GM21390 (cell line): ENCODE results near the gene CUEDC1.
"Not testable (repeated sequence)": the region's sequence is repeated elsewhere in the genome, so short reads cannot be mapped to it uniquely, and the experiment has no call there.

Experiments
- ATAC-seq: cut with Tn5 transposase; IDR thresholded peaks from one replicate; pipeline ENCODE4 v1.9.1; 2021; ENCODE audit not compliant: unreplicated experiment

The CUEDC1 gene

GRCh38 chr17:57940653-57941329 is 14.4 kb downstream of the CUEDC1 start:
- ATAC-seq = no peak

GRCh38 chr17:57940231-57940630 is 15.0 kb downstream of the CUEDC1 start:
- no peak for ATAC-seq

GRCh38 chr17:57939797-57940196 is 15.4 kb downstream of the CUEDC1 start:
- ATAC-seq = peak; percentile 73

GRCh38 chr17:57938061-57938502 is 17.1 kb downstream of the CUEDC1 start:
- ATAC-seq = no peak

GRCh38 chr17:57937492-57937891 is 17.7 kb downstream of the CUEDC1 start:
- no peak for ATAC-seq

GRCh38 chr17:57935833-57936807 is 19.1 kb downstream of the CUEDC1 start:
- ATAC-seq = no peak

GRCh38 chr17:57931488-57932137 is 23.6 kb downstream of the CUEDC1 start:
- ATAC-seq = no peak

- ATAC-seq = no peak
Observed at GRCh38 chr17:57930239-57930638, 25.0 kb downstream of the CUEDC1 start.

GRCh38 chr17:57929386-57929785 is 25.8 kb downstream of the CUEDC1 start:
- ATAC-seq = no peak

- ATAC-seq = no peak
Observed at GRCh38 chr17:57928928-57929327, 26.3 kb downstream of the CUEDC1 start.

- ATAC-seq = no peak
Observed at GRCh38 chr17:57927048-57927723, 28.0 kb downstream of the CUEDC1 start.

GRCh38 chr17:57926723-57927047 is 28.5 kb downstream of the CUEDC1 start:
- ATAC-seq = no peak

- ATAC-seq = no peak
Observed at GRCh38 chr17:57925361-57925990, 29.7 kb downstream of the CUEDC1 start.

GRCh38 chr17:57924677-57925076 is 30.5 kb downstream of the CUEDC1 start:
- no peak for ATAC-seq

GRCh38 chr17:57923182-57923872 is 31.9 kb downstream of the CUEDC1 start:
- no peak for ATAC-seq

GRCh38 chr17:57922745-57923144 is 32.5 kb downstream of the CUEDC1 start:
- not testable (repeated sequence) for ATAC-seq

GRCh38 chr17:57920916-57921703 is 34.1 kb downstream of the CUEDC1 start:
- ATAC-seq = no peak

GRCh38 chr17:57919918-57920317 is 35.3 kb downstream of the CUEDC1 start:
- ATAC-seq = no peak
